Testis (tissue), 2 donors: Measurements from ENCODE around the gene TRMT11.
"Not testable (repeated sequence)": the region's sequence is repeated elsewhere in the genome, so short reads cannot be mapped to it uniquely, and the experiment has no call there.

ENCODE experiments used
- POLR2A ChIP-seq: fragments of 450-650 bp; IDR thresholded peaks from one replicate; pipeline ENCODE4 v1.6.1; 2017; ENCODE audit warnings: antibody characterized with exemption, mild to moderate bottlenecking, moderate library complexity
- TF ChIP-seq, protein P1 (sequence below), 3 experiments: fragments of 450-650 bp in 2 of 3; fragments of 200-600 bp in 1 of 3; sonication (generic) in 1 of 3; IDR thresholded peaks; one replicate each; pipeline ENCODE4 v1.5.1; 2016 to 2019; ENCODE audit warnings: antibody characterized with exemption in 3 of 3, mild to moderate bottlenecking in 2 of 3, moderate library complexity in 1 of 3

DNA sequence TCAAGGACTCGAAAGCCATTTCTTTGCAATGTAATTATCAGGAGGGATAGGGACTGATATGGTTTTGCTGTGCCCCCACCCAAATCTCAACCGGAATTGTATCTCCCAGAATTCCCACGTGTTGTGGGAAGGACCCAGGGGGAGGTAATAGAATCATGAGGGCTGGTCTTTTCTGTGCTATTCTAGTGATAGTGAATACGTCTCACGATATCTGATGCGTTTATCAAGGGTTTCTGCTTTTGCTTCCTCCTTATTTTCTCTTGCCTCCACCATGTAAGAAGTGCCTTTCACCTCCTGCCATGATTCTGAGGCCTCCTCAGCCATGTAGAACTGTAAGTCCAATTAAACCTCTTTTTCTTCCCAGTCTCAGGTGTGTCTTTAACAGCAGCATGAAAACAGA, 35.6 kb upstream of the TRMT11 start:
- TF ChIP-seq, protein P1, sequence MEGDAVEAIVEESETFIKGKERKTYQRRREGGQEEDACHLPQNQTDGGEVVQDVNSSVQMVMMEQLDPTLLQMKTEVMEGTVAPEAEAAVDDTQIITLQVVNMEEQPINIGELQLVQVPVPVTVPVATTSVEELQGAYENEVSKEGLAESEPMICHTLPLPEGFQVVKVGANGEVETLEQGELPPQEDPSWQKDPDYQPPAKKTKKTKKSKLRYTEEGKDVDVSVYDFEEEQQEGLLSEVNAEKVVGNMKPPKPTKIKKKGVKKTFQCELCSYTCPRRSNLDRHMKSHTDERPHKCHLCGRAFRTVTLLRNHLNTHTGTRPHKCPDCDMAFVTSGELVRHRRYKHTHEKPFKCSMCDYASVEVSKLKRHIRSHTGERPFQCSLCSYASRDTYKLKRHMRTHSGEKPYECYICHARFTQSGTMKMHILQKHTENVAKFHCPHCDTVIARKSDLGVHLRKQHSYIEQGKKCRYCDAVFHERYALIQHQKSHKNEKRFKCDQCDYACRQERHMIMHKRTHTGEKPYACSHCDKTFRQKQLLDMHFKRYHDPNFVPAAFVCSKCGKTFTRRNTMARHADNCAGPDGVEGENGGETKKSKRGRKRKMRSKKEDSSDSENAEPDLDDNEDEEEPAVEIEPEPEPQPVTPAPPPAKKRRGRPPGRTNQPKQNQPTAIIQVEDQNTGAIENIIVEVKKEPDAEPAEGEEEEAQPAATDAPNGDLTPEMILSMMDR (IDR thresholded peaks at IDR 0.05) = not testable (repeated sequence)
- not testable (repeated sequence) for TF ChIP-seq POLR2A
